Muscle layer of colon (tissue), 2 donors: Measurements from ENCODE around the gene PPP3CB.
"Not testable (repeated sequence)": the region's sequence is repeated elsewhere in the genome, so short reads cannot be mapped to it uniquely, and the experiment has no call there.

Experiments
- H3K27ac ChIP-seq: one replicate; pipeline ENCODE4 v1.7.0; 2013; ENCODE audit warnings: low read depth, mild to moderate bottlenecking, low read length, moderate library complexity
- H3K27me3 ChIP-seq, 2 donors: one replicate each; pipeline ENCODE4 v1.7.0; 2013; ENCODE audit warnings: low read length in 2 of 2, mild to moderate bottlenecking in 2 of 2; ENCODE audit not compliant: insufficient read depth in 2 of 2, control insufficient read depth in 1 of 2
- H3K36me3 ChIP-seq: one replicate; pipeline ENCODE4 v1.7.0; 2013; ENCODE audit warnings: mild to moderate bottlenecking, low read length; ENCODE audit not compliant: insufficient read depth
- H3K4me1 ChIP-seq: one replicate; pipeline ENCODE4 v1.7.0; 2013; ENCODE audit warnings: mild to moderate bottlenecking, low read length; ENCODE audit not compliant: insufficient read depth
- H3K4me3 ChIP-seq, 2 donors: one replicate each; pipeline ENCODE4 v1.7.0; 2013; ENCODE audit warnings: low read length in 2 of 2, low read depth in 1 of 2, mild to moderate bottlenecking in 1 of 2, moderate library complexity in 1 of 2
- H3K9ac ChIP-seq: one replicate; pipeline ENCODE4 v1.7.0; 2013; ENCODE audit warnings: low read length
- H3K9me3 ChIP-seq: one replicate; pipeline ENCODE4 v1.7.0; 2013; ENCODE audit warnings: mild to moderate bottlenecking, low read length
- donor health status: abdominal sarcoma.
- donor health status: Adenocarcinoma of cecum.

The PPP3CB gene

GRCh38 chr10:73413108-73413527 is 82.7 kb downstream of the PPP3CB start:
- Histone ChIP-seq H3K27me3 (no peaks in the 10 kb centered on the region), H3K36me3 (no peaks in the 10 kb centered on the region), H3K9ac (peak overlapping the region; percentile 41), H3K4me1 (peaks cover 11% of the 10 kb centered on the region), H3K4me3 (peak overlapping the region; percentile 86 to 94), H3K27ac (peak overlapping the region; percentile 88), H3K9me3 (no peaks in the 10 kb centered on the region)

- Histone ChIP-seq H3K27me3 (no peaks in the 10 kb centered on the region), H3K36me3 (no peaks in the 10 kb centered on the region), H3K4me3 (no peak overlapping the region), H3K4me1 (peaks cover 11% of the 10 kb centered on the region), H3K27ac (no peak overlapping the region), H3K9ac (no peak overlapping the region), H3K9me3 (no peaks in the 10 kb centered on the region)
These were observed 84.9 kb downstream of the PPP3CB start for GRCh38 chr10:73410897-73411296.

GRCh38 chr10:73408978-73409521 is 86.8 kb downstream of the PPP3CB start:
- no peak overlapping the region for H3K4me3 ChIP-seq
- no peaks in the 10 kb centered on the region for H3K9me3 ChIP-seq
- H3K27me3 ChIP-seq, result no peaks in the 10 kb centered on the region
- no peaks in the 10 kb centered on the region for H3K36me3 ChIP-seq
- H3K27ac ChIP-seq, result no peak overlapping the region
- peaks cover 5% of the 10 kb centered on the region for H3K4me1 ChIP-seq
- H3K9ac ChIP-seq, result no peak overlapping the region

- peaks cover 11% of the 10 kb centered on the region for H3K4me1 ChIP-seq
- H3K27me3 ChIP-seq, result no peaks in the 10 kb centered on the region
- no peaks in the 10 kb centered on the region for H3K36me3 ChIP-seq
- no peak overlapping the region for H3K27ac ChIP-seq
- no peak overlapping the region for H3K9ac ChIP-seq
- no peak overlapping the region for H3K4me3 ChIP-seq
- H3K9me3 ChIP-seq, result no peaks in the 10 kb centered on the region
These were observed 87.8 kb downstream of the PPP3CB start for GRCh38 chr10:73408061-73408460.

GRCh38 chr10:73407495-73407894 is 88.3 kb downstream of the PPP3CB start:
- Histone ChIP-seq H3K27me3 (no peaks in the 10 kb centered on the region), H3K4me1 (peaks cover 6% of the 10 kb centered on the region), H3K4me3 (no peak overlapping the region), H3K9ac (no peak overlapping the region), H3K9me3 (no peaks in the 10 kb centered on the region), H3K27ac (no peak overlapping the region), H3K36me3 (no peaks in the 10 kb centered on the region)

- Histone ChIP-seq H3K36me3 (no peaks in the 10 kb centered on the region), H3K27me3 (no peaks in the 10 kb centered on the region), H3K4me1 (peaks cover 6% of the 10 kb centered on the region)
These were observed 89.0 kb downstream of the PPP3CB start for GRCh38 chr10:73406846-73407245.

GRCh38 chr10:73405556-73405955 is 90.3 kb downstream of the PPP3CB start:
- Histone ChIP-seq H3K9ac (no peak overlapping the region), H3K27ac (no peak overlapping the region), H3K9me3 (no peaks in the 10 kb centered on the region), H3K4me3 (no peak overlapping the region), H3K4me1 (peaks cover 6% of the 10 kb centered on the region), H3K36me3 (no peaks in the 10 kb centered on the region), H3K27me3 (no peaks in the 10 kb centered on the region)

More at GRCh38 chr10:73406846-73407245, 89.0 kb downstream of the PPP3CB start:
- Histone ChIP-seq H3K9ac (no peak overlapping the region), H3K27ac (no peak overlapping the region), H3K9me3 (no peaks in the 10 kb centered on the region), H3K4me3 (no peak overlapping the region)

- peaks cover 6% of the 10 kb centered on the region for H3K4me1 ChIP-seq
- no peaks in the 10 kb centered on the region for H3K9me3 ChIP-seq
- no peaks in the 10 kb centered on the region for H3K36me3 ChIP-seq
- no peaks in the 10 kb centered on the region for H3K27me3 ChIP-seq
- H3K9ac ChIP-seq, result no peak overlapping the region
- H3K27ac ChIP-seq, result no peak overlapping the region
- H3K4me3 ChIP-seq, result no peak overlapping the region
These were observed 91.1 kb downstream of the PPP3CB start for GRCh38 chr10:73404690-73405089.

- Histone ChIP-seq H3K9me3 (no peaks in the 10 kb centered on the region), H3K27me3 (no peaks in the 10 kb centered on the region), H3K36me3 (peaks cover 21% of the 10 kb centered on the region), H3K4me1 (peaks cover 6% of the 10 kb centered on the region), H3K4me3 (no peak overlapping the region), H3K27ac (no peak overlapping the region), H3K9ac (no peak overlapping the region)
These were observed 94.2 kb downstream of the PPP3CB start for GRCh38 chr10:73401636-73402035.

- H3K36me3 ChIP-seq, result peaks cover 33% of the 10 kb centered on the region
- H3K4me1 ChIP-seq, result peaks cover 6% of the 10 kb centered on the region
- no peaks in the 10 kb centered on the region for H3K9me3 ChIP-seq
- H3K27ac ChIP-seq, result no peak overlapping the region
- no peak overlapping the region for H3K9ac ChIP-seq
- H3K27me3 ChIP-seq, result no peaks in the 10 kb centered on the region
- no peak overlapping the region for H3K4me3 ChIP-seq
These were observed 96.8 kb downstream of the PPP3CB start for GRCh38 chr10:73399063-73399462.

GRCh38 chr10:73398024-73398423 is 97.8 kb downstream of the PPP3CB start:
- H3K4me1 ChIP-seq, result no peaks in the 10 kb centered on the region
- peaks cover 33% of the 10 kb centered on the region for H3K36me3 ChIP-seq
- no peaks in the 10 kb centered on the region for H3K9me3 ChIP-seq
- no peak overlapping the region for H3K9ac ChIP-seq
- H3K27me3 ChIP-seq, result no peaks in the 10 kb centered on the region
- no peak overlapping the region for H3K27ac ChIP-seq
- no peak overlapping the region for H3K4me3 ChIP-seq

GRCh38 chr10:73394325-73394724 is 101.5 kb downstream of the PPP3CB start:
- H3K9me3 ChIP-seq, H3K4me3 ChIP-seq, H3K27me3 ChIP-seq, H3K4me1 ChIP-seq, H3K27ac ChIP-seq, H3K9ac ChIP-seq: not testable (repeated sequence)
- peaks cover 39% of the 10 kb centered on the region for H3K36me3 ChIP-seq
